MM.1S (cell line): ENCODE results near the gene TIGD6.

Experiments used
- CTCF ChIP-seq: fragments of 300-600 bp; sonication (generic); IDR thresholded peaks from 2 replicates; pipeline ENCODE4 v1.5.1; 2016; ENCODE audit warnings: antibody characterized with exemption, low read length, mixed read lengths
- EZH2 ChIP-seq: fragments of 300-600 bp; sonication (generic); optimal IDR thresholded peaks from 2 replicates; pipeline ENCODE3; 2017; ENCODE audit warnings: low read depth, mild to moderate bottlenecking, antibody characterized with exemption, low read length, mixed read lengths
- EZH2phosphoT487 ChIP-seq: fragments of 300-600 bp; sonication (generic); IDR thresholded peaks from 2 replicates; pipeline ENCODE4 v1.6.1; 2018; ENCODE audit warnings: antibody characterized with exemption, low read length

GRCh38 chr5:149954798-149955197 lies 45.7 kb downstream of the TIGD6 start:
- no peak for TF ChIP-seq EZH2
- no peak for TF ChIP-seq CTCF
- TF ChIP-seq EZH2phosphoT487: no peak
